Renal pelvis (tissue), 12 donors: ENCODE measurements around the gene TNK1. TPM values are rescaled to one million over a fixed set of nuclear protein-coding genes. Genes with fewer than 3 reads are reported as not detected.
"Not testable (repeated sequence)": the region's sequence is repeated elsewhere in the genome, so short reads cannot be mapped to it uniquely, and the experiment has no call there.

ENCODE experiments used
- DNase-seq: peaks from one replicate; pipeline ENCODE4 v3.0.0-alpha.2; 2013
- long read RNA-seq, 16 experiments: transcript quantifications; one replicate each; lab custom pipeline, GENCODE V29; 2026
- polyA plus RNA-seq, 3 donors: library from polyadenylated mRNA; unstranded; fragments of 120-200 nt; gene quantifications; one replicate each; pipeline ENCODE4 v1.2.1, GENCODE V29; 2013; ENCODE audit not compliant: insufficient read length in 3 of 3

Gene TNK1
- polyA plus RNA-seq, result 1 to 10 TPM; 5.7 to 7.9 (median 6.1) TPM
- long read RNA-seq, donor 1, result 0 reads
- long read RNA-seq, donor 2, partial matches to known transcripts, result 77 of 281 reads
- long read RNA-seq, donor 2, other reads (novel, unspliced or antisense), result 204 of 281 reads
- long read RNA-seq, donor 3, partial matches to known transcripts, result 5 of 42 reads
- long read RNA-seq, donor 3, other reads (novel, unspliced or antisense), result 37 of 42 reads
- long read RNA-seq, donor 4, result 0 reads
- long read RNA-seq, donor 5, partial matches to known transcripts, result 8 of 8 reads
- long read RNA-seq, donor 5, other reads (novel, unspliced or antisense), result 0 of 8 reads
- long read RNA-seq, donor 6, partial matches to known transcripts, result 17 of 28 reads
- long read RNA-seq, donor 6, other reads (novel, unspliced or antisense), result 11 of 28 reads
- long read RNA-seq, donor 7, partial matches to known transcripts, result 13 of 20 reads
- long read RNA-seq, donor 7, other reads (novel, unspliced or antisense), result 7 of 20 reads
- long read RNA-seq, donor 8, result 0 reads
- long read RNA-seq, donor 9, result 0 reads
- long read RNA-seq, donor 10, partial matches to known transcripts, result 10 of 25 reads
- long read RNA-seq, donor 10, other reads (novel, unspliced or antisense), result 15 of 25 reads
- long read RNA-seq, donor 11, partial matches to known transcripts, result 53 of 149 reads
- long read RNA-seq, donor 11, other reads (novel, unspliced or antisense), result 96 of 149 reads
- long read RNA-seq, donor 12, partial matches to known transcripts, result 56 of 279 reads
- long read RNA-seq, donor 12, other reads (novel, unspliced or antisense), result 223 of 279 reads
- long read RNA-seq, donor 13, result 0 reads
- long read RNA-seq, donor 14, result 0 reads
- long read RNA-seq, donor 15, result 0 reads
- long read RNA-seq, donor 16, result 0 reads

- DNase-seq, result no peak
Observed at GRCh38 chr17:7380855-7381683, at the start of gene TNK1. TNK1 (plus strand) TSS chr17:7381089; CDS start chr17:7382927, 1,838 bp downstream.

- no peak for DNase-seq
Observed at GRCh38 chr17:7332111-7332510, 48.8 kb upstream of the TNK1 start.

GRCh38 chr17:7332600-7333069 lies 48.3 kb upstream of the TNK1 start:
- not testable (repeated sequence) for DNase-seq

- no peak for DNase-seq
Observed at GRCh38 chr17:7334938-7335538, 45.9 kb upstream of the TNK1 start.

- DNase-seq, result not testable (repeated sequence)
Observed at GRCh38 chr17:7335765-7336164, 45.1 kb upstream of the TNK1 start.

- DNase-seq, result no peak
Observed at GRCh38 chr17:7336240-7337175, 44.4 kb upstream of the TNK1 start, which contains the start of gene ACAP1. ACAP1 (plus strand) TSS chr17:7336529; CDS start chr17:7336735, 206 bp downstream.

- DNase-seq, result not testable (repeated sequence)
Observed at GRCh38 chr17:7337600-7337999, 43.3 kb upstream of the TNK1 start.

GRCh38 chr17:7340179-7340578 lies 40.7 kb upstream of the TNK1 start:
- no peak for DNase-seq

- no peak for DNase-seq
Observed at GRCh38 chr17:7341842-7342241, 39.0 kb upstream of the TNK1 start.

- DNase-seq, result no peak
Observed at GRCh38 chr17:7343250-7343649, 37.6 kb upstream of the TNK1 start.

- no peak for DNase-seq
Observed at GRCh38 chr17:7346761-7347614, 33.9 kb upstream of the TNK1 start.

- DNase-seq, result no peak
Observed at GRCh38 chr17:7347630-7348477, 33.0 kb upstream of the TNK1 start.

GRCh38 chr17:7348478-7349242 lies 32.2 kb upstream of the TNK1 start:
- DNase-seq, result no peak

- peak; percentile 86 for DNase-seq
Observed at GRCh38 chr17:7351665-7352502, 29.0 kb upstream of the TNK1 start, which contains the start of gene KCTD11. KCTD11 (plus strand) TSS chr17:7352162.

- no peak for DNase-seq
Observed at GRCh38 chr17:7352503-7352889, 28.4 kb upstream of the TNK1 start.
